ENCODE data around the gene DAP3. TPM values are rescaled to one million over a fixed set of nuclear protein-coding genes. Genes with fewer than 3 reads are reported as not detected.
A peak's percentile ranks its signal among the peaks of the same experiment; 100 is the strongest.
"Not testable (repeated sequence)": the region's sequence is repeated elsewhere in the genome, so short reads cannot be mapped to it uniquely, and the experiment has no call there.

DAP3 gene
- total and polyA plus RNA-seq, 2 donors (not counting 1 experiment from before 2014, with no cell fraction given), result 54.2 to 103 TPM

DNA sequence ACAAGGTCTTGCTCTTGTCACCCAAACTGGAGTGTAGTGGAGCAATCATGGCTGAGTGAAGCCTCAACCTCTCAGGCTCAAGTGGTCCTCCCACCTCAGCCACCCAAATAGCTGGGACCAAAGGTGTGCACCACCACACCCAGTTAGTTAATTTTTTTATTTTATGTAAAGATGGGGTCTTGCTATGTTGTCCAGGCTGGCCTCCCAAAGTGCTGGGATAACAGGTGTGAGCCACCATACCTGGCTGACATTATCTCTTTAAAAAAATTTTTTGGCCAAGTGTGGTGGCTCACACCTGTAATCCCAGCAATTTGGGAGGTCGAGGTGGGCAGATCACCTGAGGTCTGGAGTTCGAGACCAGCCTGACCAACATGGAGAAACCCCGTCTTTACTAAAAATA, 70.1 kb downstream of the DAP3 start:
- H3K36me3 ChIP-seq (ENCODE audit: control insufficient read depth, insufficient read depth, low read length), result peaks cover 11% of the 10 kb centered on the region
- H3K4me1 ChIP-seq (ENCODE audit: control insufficient read depth, extremely low read depth, insufficient read depth, low read length); DNase-seq (ENCODE audit: low read depth in 2 of 2): not testable (repeated sequence)

DNA sequence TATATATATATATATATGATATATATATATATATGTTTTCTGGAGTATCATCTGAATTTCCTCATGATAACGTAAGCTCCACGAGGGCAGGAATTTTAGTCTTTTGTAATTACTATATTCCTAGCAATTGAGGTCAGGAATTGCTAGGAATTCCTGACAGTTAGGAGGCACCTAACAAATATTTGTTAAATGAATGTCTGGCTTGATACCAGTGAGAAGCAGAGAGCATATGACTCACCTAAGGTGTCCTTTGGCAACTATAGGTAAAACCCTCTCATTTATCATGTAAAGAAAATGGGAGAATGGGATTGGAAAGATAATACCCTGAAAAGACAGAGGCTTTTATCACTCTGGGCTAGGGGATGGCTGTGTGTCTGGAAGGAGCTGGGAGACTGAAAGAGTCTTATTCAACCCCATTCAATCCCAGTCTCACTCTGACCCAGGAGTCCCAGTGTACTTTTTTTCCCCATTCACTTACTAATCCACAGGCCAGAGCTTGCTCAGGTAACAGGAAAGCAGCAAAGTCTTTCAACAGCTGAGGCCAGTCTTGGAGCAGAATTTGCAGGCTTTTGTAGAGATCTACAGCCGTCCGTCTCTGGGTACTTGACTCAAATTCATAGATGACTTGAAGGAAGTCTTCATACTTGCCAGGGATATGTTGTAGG, 71.2 kb downstream of the DAP3 start:
- DNase-seq (ENCODE audit: low read depth in 2 of 2), result peak in 1 of 2 donors; percentile 44
- Histone ChIP-seq H4K20me1 (ENCODE audit: control insufficient read depth, extremely low read depth, insufficient read depth, low read length) (no peaks in the 10 kb centered on the region), H3K4me2 (ENCODE audit: extremely low read depth, insufficient read depth, low read length) (no peak overlapping the region), H3K4me3 (replicated peaks in 1 of 4; ENCODE audit: control extremely low read depth in 1 of 4, insufficient read depth in 1 of 4, low read depth in 3 of 4, low read length in 4 of 4) (no peak overlapping the region), H3K79me2 (ENCODE audit: control insufficient read depth, insufficient read depth, low read length) (no peaks in the 10 kb centered on the region), H3K27me3 (ENCODE audit: control insufficient read depth, insufficient read depth, low read length) (no peaks in the 10 kb centered on the region), H3K36me3 (ENCODE audit: control insufficient read depth, insufficient read depth, low read length) (peaks cover 13% of the 10 kb centered on the region), H3K9me3 (ENCODE audit: control insufficient read depth, insufficient read depth, low read depth, low read length) (no peaks in the 10 kb centered on the region), H3K9ac (ENCODE audit: insufficient read depth, low read length) (no peak overlapping the region), H3K27ac (ENCODE audit: insufficient read depth, low read length) (no peak overlapping the region), H2AFZ (ENCODE audit: low read length) (no peak overlapping the region), H3K4me1 (ENCODE audit: control insufficient read depth, extremely low read depth, insufficient read depth, low read length) (no peaks in the 10 kb centered on the region)
- TF ChIP-seq EZH2 (IDR thresholded peaks at IDR 0.05; ENCODE audit: low read length, missing control alignments), result no peak
- TF ChIP-seq, protein P1, sequence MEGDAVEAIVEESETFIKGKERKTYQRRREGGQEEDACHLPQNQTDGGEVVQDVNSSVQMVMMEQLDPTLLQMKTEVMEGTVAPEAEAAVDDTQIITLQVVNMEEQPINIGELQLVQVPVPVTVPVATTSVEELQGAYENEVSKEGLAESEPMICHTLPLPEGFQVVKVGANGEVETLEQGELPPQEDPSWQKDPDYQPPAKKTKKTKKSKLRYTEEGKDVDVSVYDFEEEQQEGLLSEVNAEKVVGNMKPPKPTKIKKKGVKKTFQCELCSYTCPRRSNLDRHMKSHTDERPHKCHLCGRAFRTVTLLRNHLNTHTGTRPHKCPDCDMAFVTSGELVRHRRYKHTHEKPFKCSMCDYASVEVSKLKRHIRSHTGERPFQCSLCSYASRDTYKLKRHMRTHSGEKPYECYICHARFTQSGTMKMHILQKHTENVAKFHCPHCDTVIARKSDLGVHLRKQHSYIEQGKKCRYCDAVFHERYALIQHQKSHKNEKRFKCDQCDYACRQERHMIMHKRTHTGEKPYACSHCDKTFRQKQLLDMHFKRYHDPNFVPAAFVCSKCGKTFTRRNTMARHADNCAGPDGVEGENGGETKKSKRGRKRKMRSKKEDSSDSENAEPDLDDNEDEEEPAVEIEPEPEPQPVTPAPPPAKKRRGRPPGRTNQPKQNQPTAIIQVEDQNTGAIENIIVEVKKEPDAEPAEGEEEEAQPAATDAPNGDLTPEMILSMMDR (conservative IDR thresholded peaks at IDR 0.05 in 1 of 2, IDR thresholded peaks at IDR 0.05 in 1 of 2; ENCODE audit: low read depth in 1 of 2, low read length in 2 of 2), result no peak

More for the DNA sequence above, 70.1 kb downstream of the DAP3 start:
- not testable (repeated sequence) for H3K27ac ChIP-seq (ENCODE audit: insufficient read depth, low read length); H3K9ac ChIP-seq (ENCODE audit: insufficient read depth, low read length); H3K79me2 ChIP-seq (ENCODE audit: control insufficient read depth, insufficient read depth, low read length); H4K20me1 ChIP-seq (ENCODE audit: control insufficient read depth, extremely low read depth, insufficient read depth, low read length); H3K4me2 ChIP-seq (ENCODE audit: extremely low read depth, insufficient read depth, low read length); H3K9me3 ChIP-seq (ENCODE audit: control insufficient read depth, insufficient read depth, low read depth, low read length); H3K4me3 ChIP-seq (replicated peaks in 1 of 4; ENCODE audit: control extremely low read depth in 1 of 4, insufficient read depth in 1 of 4, low read depth in 3 of 4, low read length in 4 of 4); H2AFZ ChIP-seq (ENCODE audit: low read length); H3K27me3 ChIP-seq (ENCODE audit: control insufficient read depth, insufficient read depth, low read length)

DNA sequence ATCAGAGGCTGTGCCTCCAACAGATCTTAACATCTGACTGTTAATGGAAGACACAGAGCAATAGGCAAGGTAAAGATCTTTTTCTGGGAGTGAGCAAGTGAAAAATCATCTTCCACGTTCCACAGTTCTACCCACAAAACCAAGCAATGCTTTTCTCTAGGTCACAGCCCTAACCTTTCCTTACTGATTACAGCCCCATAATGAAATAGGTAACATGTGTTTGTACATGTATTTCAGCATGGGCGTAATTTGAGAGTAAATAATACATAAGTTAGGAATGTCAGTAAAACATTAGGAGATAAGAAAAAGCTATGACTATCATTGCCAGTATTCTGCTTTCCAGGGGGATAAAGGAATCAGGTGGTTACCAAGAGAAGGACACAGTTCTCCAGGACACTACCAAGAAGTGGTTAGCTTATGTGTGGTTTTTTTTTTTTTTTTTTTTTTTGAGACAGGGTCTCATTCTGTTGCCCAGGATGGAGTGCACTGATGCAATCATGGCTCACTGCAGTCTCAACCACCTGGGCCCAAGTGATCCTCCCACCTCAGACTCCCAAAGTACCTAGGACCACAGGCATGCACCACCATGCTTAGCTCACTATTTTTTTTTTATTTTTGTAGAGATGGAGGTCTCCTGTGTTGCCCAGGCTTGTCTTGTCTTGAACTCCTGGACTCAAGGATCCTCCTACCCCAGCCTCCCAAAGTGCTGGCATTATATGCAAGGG, 72.0 kb downstream of the DAP3 start:
- Histone ChIP-seq H3K36me3 (ENCODE audit: control insufficient read depth, insufficient read depth, low read length) (peaks cover 11% of the 10 kb centered on the region), H3K27ac (ENCODE audit: insufficient read depth, low read length) (no peak overlapping the region)

More for the DNA sequence above, 72.0 kb downstream of the DAP3 start:
- no peaks in the 10 kb centered on the region for H3K4me1 ChIP-seq (ENCODE audit: control insufficient read depth, extremely low read depth, insufficient read depth, low read length)
- H4K20me1 ChIP-seq (ENCODE audit: control insufficient read depth, extremely low read depth, insufficient read depth, low read length), result no peaks in the 10 kb centered on the region
- H3K9ac ChIP-seq (ENCODE audit: insufficient read depth, low read length), result no peak overlapping the region
- no peaks in the 10 kb centered on the region for H3K27me3 ChIP-seq (ENCODE audit: control insufficient read depth, insufficient read depth, low read length)
- H3K4me2 ChIP-seq (ENCODE audit: extremely low read depth, insufficient read depth, low read length), result no peak overlapping the region
- TF ChIP-seq, protein P1 (conservative IDR thresholded peaks at IDR 0.05 in 1 of 2, IDR thresholded peaks at IDR 0.05 in 1 of 2; ENCODE audit: low read depth in 1 of 2, low read length in 2 of 2), result no peak
- TF ChIP-seq EZH2 (IDR thresholded peaks at IDR 0.05; ENCODE audit: low read length, missing control alignments), result no peak
- H3K79me2 ChIP-seq (ENCODE audit: control insufficient read depth, insufficient read depth, low read length), result no peaks in the 10 kb centered on the region
- no peak overlapping the region for H3K4me3 ChIP-seq (replicated peaks in 1 of 4; ENCODE audit: control extremely low read depth in 1 of 4, insufficient read depth in 1 of 4, low read depth in 3 of 4, low read length in 4 of 4)
- H3K9me3 ChIP-seq (ENCODE audit: control insufficient read depth, insufficient read depth, low read depth, low read length), result no peaks in the 10 kb centered on the region
- DNase-seq (ENCODE audit: low read depth in 2 of 2), result no peak
- no peak overlapping the region for H2AFZ ChIP-seq (ENCODE audit: low read length)
